Measurements from ENCODE around the gene RMDN3.

GRCh38 chr15:40749151-40749630 lies 5.9 kb downstream of the RMDN3 start:
- TF ChIP-seq TAF1 (IDR thresholded peaks at IDR 0.05; ENCODE audit: low read depth, low read length): no peak
- TF ChIP-seq POLR2A (IDR thresholded peaks at IDR 0.05; ENCODE audit: low read depth, low read length): no peak
- no peak for TF ChIP-seq POLR2AphosphoS5 (IDR thresholded peaks at IDR 0.05; ENCODE audit: low read depth, low read length)

All from GM12891 (cell line).